ENCODE data around the gene GSTO2.
A peak's percentile ranks its signal among the peaks of the same experiment; 100 is the strongest.

Gene GSTO2

GRCh38 chr10:104337521-104337984 is 68.6 kb downstream of the GSTO2 start:
- no peaks in the 10 kb centered on the region for H3K36me3 ChIP-seq (ENCODE audit: insufficient read depth, low read length)
- H3K27me3 ChIP-seq (ENCODE audit: insufficient read depth, low read length), result no peaks in the 10 kb centered on the region; the same call in none of the 2 replicates
- H3K27ac ChIP-seq (ENCODE audit: low read depth, low read length, poor library complexity, severe bottlenecking), result no peak overlapping the region
- H3K9me3 ChIP-seq (ENCODE audit: low read length), result no peaks in the 10 kb centered on the region
- H3K9me2 ChIP-seq (ENCODE audit: low read depth, low read length), result no peaks in the 10 kb centered on the region
- peaks cover 17% of the 10 kb centered on the region for H3K4me1 ChIP-seq (ENCODE audit: insufficient read depth, low read length, severe bottlenecking)
- TF ChIP-seq EZH2 (IDR thresholded peaks at IDR 0.05; ENCODE audit: borderline replicate concordance, low read length), result no peak
- no peak for TF ChIP-seq CTCF (IDR thresholded peaks at IDR 0.05; ENCODE audit: low read length)
- peak overlapping the region; percentile 76 for H3K4me3 ChIP-seq (ENCODE audit: low read depth, low read length, poor library complexity, severe bottlenecking)
- H4K20me1 ChIP-seq (ENCODE audit: insufficient read depth, low read length), result no peaks in the 10 kb centered on the region
- H2AFZ ChIP-seq (ENCODE audit: low read length), result peak overlapping the region; percentile 28; the same call in 1 of the 2 replicates
- no peaks in the 10 kb centered on the region for H3K79me2 ChIP-seq (ENCODE audit: insufficient read depth, low read length)
- H3K9ac ChIP-seq (ENCODE audit: low read length), result peak overlapping the region; percentile 69
- peak overlapping the region; percentile 93 for H3K4me2 ChIP-seq (ENCODE audit: low read length)
- no peaks in the 10 kb centered on the region for H3F3A ChIP-seq (ENCODE audit: insufficient read depth, low read length)

DNA sequence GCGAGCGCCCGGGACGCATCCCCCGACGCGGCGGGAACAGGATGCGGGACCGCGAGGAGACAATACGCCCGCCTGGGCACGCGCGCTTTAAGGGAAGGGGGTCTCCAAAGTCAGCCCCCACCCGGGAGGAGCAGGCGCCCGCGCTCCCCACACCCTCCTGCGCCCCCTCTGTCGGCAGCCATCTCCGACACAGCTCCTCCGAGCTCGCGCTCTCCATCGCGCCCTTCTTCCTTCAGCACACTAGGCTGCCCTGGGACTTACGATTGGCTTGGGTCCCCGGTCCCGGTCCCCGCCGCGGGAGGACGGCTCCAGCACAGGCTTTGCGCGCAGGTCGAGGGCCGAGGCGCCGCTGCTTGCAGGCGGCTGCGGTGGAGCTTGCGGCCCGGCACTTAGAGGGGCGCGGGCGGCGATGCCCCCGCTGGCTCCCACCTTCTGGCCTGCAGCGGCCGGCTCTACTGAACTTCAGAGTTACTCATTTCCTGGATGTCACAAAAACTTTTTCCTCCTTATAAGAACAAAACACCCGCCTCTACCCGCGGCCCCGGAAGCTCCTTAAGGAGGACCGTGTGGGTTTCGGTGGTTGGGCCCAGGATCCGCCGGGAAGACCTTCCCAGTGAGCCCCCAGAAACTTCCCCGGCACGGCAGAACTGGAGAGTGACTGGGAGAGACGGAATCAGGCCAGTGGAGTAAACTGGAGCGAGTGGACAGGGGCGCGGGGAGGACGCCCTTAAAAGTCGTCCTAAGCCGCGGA is 69.2 kb downstream of the GSTO2 start, which contains the start of gene ITPRIP:
Gene ITPRIP, minus strand, starts transcription at position 481 of the 751 bp plus-strand sequence. CDS start 22,414 bp downstream, outside the sequence.
- peak within 1 kb of the TSS; percentile 69 for H3K9ac ChIP-seq (ENCODE audit: low read length)
- H3F3A ChIP-seq (ENCODE audit: insufficient read depth, low read length), result no peaks in the 10 kb centered on the region
- no peaks in the 10 kb centered on the region for H3K9me2 ChIP-seq (ENCODE audit: low read depth, low read length)
- peaks cover 17% of the 10 kb centered on the region for H3K4me1 ChIP-seq (ENCODE audit: insufficient read depth, low read length, severe bottlenecking)
- H3K4me2 ChIP-seq (ENCODE audit: low read length), result peak within 1 kb of the TSS; percentile 93
- no peaks in the 10 kb centered on the region for H3K9me3 ChIP-seq (ENCODE audit: low read length)
- TF ChIP-seq EZH2 (IDR thresholded peaks at IDR 0.05; ENCODE audit: borderline replicate concordance, low read length) (no peak), CTCF (IDR thresholded peaks at IDR 0.05; ENCODE audit: low read length) (peak; percentile 31; the same call in 1 of the 2 replicates)
- no peaks in the 10 kb centered on the region for H3K79me2 ChIP-seq (ENCODE audit: insufficient read depth, low read length)
- peak within 1 kb of the TSS; percentile 76 for H3K4me3 ChIP-seq (ENCODE audit: low read depth, low read length, poor library complexity, severe bottlenecking)
- no peaks in the 10 kb centered on the region for H4K20me1 ChIP-seq (ENCODE audit: insufficient read depth, low read length)
- H3K27ac ChIP-seq (ENCODE audit: low read depth, low read length, poor library complexity, severe bottlenecking), result no peak within 1 kb of the TSS
- H2AFZ ChIP-seq (ENCODE audit: low read length), result peak within 1 kb of the TSS; percentile 53; the same call in 1 of the 2 replicates
- no peaks in the 10 kb centered on the region for H3K36me3 ChIP-seq (ENCODE audit: insufficient read depth, low read length)
- no peaks in the 10 kb centered on the region; the same call in none of the 2 replicates for H3K27me3 ChIP-seq (ENCODE audit: insufficient read depth, low read length)

DNA sequence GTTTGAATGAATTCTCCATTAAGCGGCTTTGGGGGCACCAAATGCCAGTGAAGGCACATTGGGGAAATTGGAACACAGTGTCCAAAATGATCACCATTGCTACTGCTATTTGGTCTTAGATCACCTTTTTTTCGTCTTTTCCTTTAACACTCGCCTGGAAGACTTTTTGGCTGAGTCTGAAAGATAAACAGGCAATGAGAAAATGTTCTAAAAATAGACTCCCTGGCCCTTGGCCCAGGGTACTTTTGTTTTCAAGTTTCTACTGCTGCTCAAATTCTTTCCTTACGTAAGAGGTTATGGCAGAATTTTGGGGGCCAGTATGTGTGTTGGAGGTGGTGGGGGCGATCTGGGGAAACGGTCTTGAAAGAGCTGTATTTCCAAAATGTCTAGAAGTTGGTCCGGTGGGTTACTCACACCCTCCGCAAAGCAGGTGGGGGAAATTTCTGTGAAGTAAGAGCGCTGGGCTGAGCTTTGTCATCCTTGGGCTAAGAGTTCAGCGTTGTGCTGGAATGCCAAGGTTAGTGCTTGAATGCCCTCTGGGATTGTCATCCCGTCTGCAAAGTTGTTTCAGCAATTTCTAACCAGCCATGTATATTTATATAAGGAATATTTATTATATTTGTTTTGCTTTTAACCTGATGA is 70.6 kb downstream of the GSTO2 start:
- H3F3A ChIP-seq (ENCODE audit: insufficient read depth, low read length), result no peaks in the 10 kb centered on the region
- no peak overlapping the region for H3K4me3 ChIP-seq (ENCODE audit: low read depth, low read length, poor library complexity, severe bottlenecking)
- H2AFZ ChIP-seq (ENCODE audit: low read length), result no peak overlapping the region
- no peak overlapping the region for H3K4me2 ChIP-seq (ENCODE audit: low read length)
- no peaks in the 10 kb centered on the region; the same call in none of the 2 replicates for H3K27me3 ChIP-seq (ENCODE audit: insufficient read depth, low read length)
- H3K9me3 ChIP-seq (ENCODE audit: low read length), result no peaks in the 10 kb centered on the region
- H3K4me1 ChIP-seq (ENCODE audit: insufficient read depth, low read length, severe bottlenecking), result peaks cover 17% of the 10 kb centered on the region
- no peaks in the 10 kb centered on the region for H4K20me1 ChIP-seq (ENCODE audit: insufficient read depth, low read length)
- H3K36me3 ChIP-seq (ENCODE audit: insufficient read depth, low read length), result no peaks in the 10 kb centered on the region
- no peak overlapping the region for H3K27ac ChIP-seq (ENCODE audit: low read depth, low read length, poor library complexity, severe bottlenecking)
- H3K79me2 ChIP-seq (ENCODE audit: insufficient read depth, low read length), result no peaks in the 10 kb centered on the region
- no peaks in the 10 kb centered on the region for H3K9me2 ChIP-seq (ENCODE audit: low read depth, low read length)
- TF ChIP-seq CTCF (IDR thresholded peaks at IDR 0.05; ENCODE audit: low read length), result no peak
- TF ChIP-seq EZH2 (IDR thresholded peaks at IDR 0.05; ENCODE audit: borderline replicate concordance, low read length), result no peak
- H3K9ac ChIP-seq (ENCODE audit: low read length), result no peak overlapping the region
